Eye (tissue), 1 donor: ENCODE results near the gene FAM216B.
A peak's percentile ranks its signal among the peaks of the same experiment; 100 is the strongest.

Source experiments
- DNase-seq: peaks from one replicate; pipeline ENCODE4 v3.0.0-alpha.2; 2015

The FAM216B gene

DNA sequence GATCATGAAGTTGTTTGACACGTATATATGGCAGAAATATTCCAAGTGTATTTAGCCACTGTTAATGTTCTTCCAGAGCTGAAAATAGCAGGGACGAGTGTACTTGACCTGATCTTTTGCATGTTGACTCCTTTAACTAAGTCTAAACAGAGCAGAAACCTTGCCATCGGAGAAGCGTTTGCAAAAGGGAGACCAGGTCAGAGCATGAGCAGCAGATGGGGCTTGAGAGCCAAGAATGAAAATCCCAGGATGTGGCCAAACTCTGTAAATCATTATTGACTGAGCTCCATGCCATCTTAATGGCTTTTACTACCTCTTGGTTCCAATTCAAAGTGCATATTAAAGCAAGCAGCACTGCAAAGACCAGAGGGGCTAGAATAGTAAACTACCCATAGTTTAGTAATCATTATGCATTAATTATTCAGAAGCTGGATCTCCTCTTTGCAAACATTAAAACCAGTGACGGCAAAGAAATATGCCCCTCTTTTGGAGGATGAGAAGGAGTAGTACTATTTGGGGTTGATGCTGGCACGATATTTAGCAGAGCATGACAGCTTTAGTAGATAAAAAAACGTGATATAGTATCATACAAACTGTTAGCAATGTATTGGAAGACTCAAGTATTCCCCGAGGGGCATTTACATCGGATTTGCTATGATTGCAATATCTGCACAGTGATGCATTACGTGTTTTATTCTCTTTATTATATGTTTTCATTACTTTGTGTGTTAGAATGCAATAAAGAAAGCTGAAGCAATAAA is 55.7 kb downstream of the FAM216B start:
- peak; percentile 35 for DNase-seq
